HEK293 (cell line): ENCODE data around the gene TTC39A.

Experiments used
- CTCF ChIA-PET: fragments of 350-600 bp; formaldehyde crosslinking; extraction: SDS; loops from one replicate; lab custom pipeline; 2021; ENCODE audit warnings: antibody characterized with exemption; lab: Yijun Ruan, JAX
- POLR2A ChIA-PET: fragments of 300-600 bp; formaldehyde crosslinking; extraction: SDS; loops from one replicate; lab custom pipeline; 2020; ENCODE audit warnings: antibody characterized with exemption, inconsistent platforms; lab: Yijun Ruan, JAX
- H3K27ac ChIP-seq: fragments of 200-500 bp; sonication (Bioruptor generic); 2 replicates; pipeline ENCODE4 v1.5.1; 2014; ENCODE audit warnings: low read depth, low read length, control low read depth, inconsistent platforms; ENCODE audit errors: extremely low read depth
- H3K36me3 ChIP-seq, 2 experiments: fragments of 200-500 bp in 1 of 2; sonication (Bioruptor generic) in 1 of 2; 1 replicate in 1 of 2; 2 replicates in 1 of 2; pipeline ENCODE4 v1.5.1; 2014 to 2017; ENCODE audit warnings: inconsistent platforms in 2 of 2, low read length in 2 of 2; ENCODE audit not compliant: control insufficient read depth in 2 of 2, insufficient read depth in 1 of 2
- H3K4me1 ChIP-seq: fragments of 200-500 bp; sonication (Bioruptor generic); 2 replicates; pipeline ENCODE4 v1.5.1; 2014; ENCODE audit warnings: mild to moderate bottlenecking, low read length, inconsistent platforms; ENCODE audit not compliant: control insufficient read depth, insufficient read depth
- H3K4me3 ChIP-seq: 2 replicates; pipeline ENCODE4 v1.5.1; 2011; ENCODE audit warnings: low read depth, mild to moderate bottlenecking, control low read depth, low read length, moderate library complexity
- H3K9me3 ChIP-seq: fragments of 200-500 bp; sonication (Bioruptor generic); 2 replicates; pipeline ENCODE4 v1.5.1; 2014; ENCODE audit warnings: low read depth, low read length, inconsistent platforms; ENCODE audit not compliant: control insufficient read depth, insufficient read depth
- BCL6B ChIP-seq: fragments of 450-650 bp; formaldehyde crosslinking; IDR thresholded peaks from 2 replicates; pipeline ENCODE4 v1.5.1; 2017; ENCODE audit warnings: missing biosample characterization, missing genetic modification characterization
- HOXD13 ChIP-seq: sonication (generic); formaldehyde crosslinking; IDR thresholded peaks from 2 replicates; pipeline ENCODE4 v1.8.0; 2022; ENCODE audit warnings: missing genetic modification reagents, borderline replicate concordance
- PRDM4 ChIP-seq: fragments of 450-650 bp; formaldehyde crosslinking; IDR thresholded peaks from 2 replicates; pipeline ENCODE4 v1.5.1; 2017; ENCODE audit warnings: missing biosample characterization, missing genetic modification characterization
- SETDB1 ChIP-seq: IDR thresholded peaks from one replicate; pipeline ENCODE4 v1.6.1; 2017; ENCODE audit warnings: mild to moderate bottlenecking, low read length, moderate library complexity, mixed read lengths; ENCODE audit not compliant: insufficient read length
- TRIM28 ChIP-seq: IDR thresholded peaks from 2 replicates; pipeline ENCODE4 v1.6.1; 2011; ENCODE audit warnings: low read length, control low read depth, borderline replicate concordance
- TSHZ1 ChIP-seq: fragments of 450-650 bp; formaldehyde crosslinking; IDR thresholded peaks from 2 replicates; pipeline ENCODE4 v1.5.1; 2016; ENCODE audit warnings: missing biosample characterization, missing genetic modification characterization, borderline replicate concordance
- ZBTB20 ChIP-seq: fragments of 450-650 bp; formaldehyde crosslinking; IDR thresholded peaks from 2 replicates; pipeline ENCODE4 v1.5.1; 2016; ENCODE audit warnings: missing biosample characterization, missing genetic modification characterization
- ZBTB26 ChIP-seq: fragments of 450-650 bp; formaldehyde crosslinking; optimal IDR thresholded peaks from 2 replicates; pipeline ENCODE3; 2016; ENCODE audit warnings: missing biosample characterization, mild to moderate bottlenecking, missing genetic modification characterization
- ZEB2 ChIP-seq: fragments of 450-650 bp; formaldehyde crosslinking; IDR thresholded peaks from 2 replicates; pipeline ENCODE4 v1.5.1; 2016; ENCODE audit warnings: missing biosample characterization, missing genetic modification characterization
- ZIC2 ChIP-seq: fragments of 450-650 bp; formaldehyde crosslinking; IDR thresholded peaks from 2 replicates; pipeline ENCODE4 v1.5.1; 2016; ENCODE audit warnings: missing biosample characterization, missing genetic modification characterization
- ZNF16 ChIP-seq: fragments of 450-650 bp; formaldehyde crosslinking; IDR thresholded peaks from 2 replicates; pipeline ENCODE4 v1.5.1; 2016; ENCODE audit warnings: low read depth, missing biosample characterization, missing genetic modification characterization
- ZNF18 ChIP-seq: fragments of 450-650 bp; formaldehyde crosslinking; IDR thresholded peaks from 2 replicates; pipeline ENCODE4 v1.5.1; 2016; ENCODE audit warnings: missing biosample characterization, missing genetic modification characterization
- ZNF335 ChIP-seq: fragments of 450-650 bp; formaldehyde crosslinking; conservative IDR thresholded peaks from 2 replicates; pipeline ENCODE4 v1.5.1; 2016; ENCODE audit warnings: missing biosample characterization, missing genetic modification characterization
- ZNF398 ChIP-seq: fragments of 450-650 bp; formaldehyde crosslinking; IDR thresholded peaks from 2 replicates; pipeline ENCODE4 v1.5.1; 2017; ENCODE audit warnings: missing biosample characterization, missing genetic modification characterization
- ZNF513 ChIP-seq: fragments of 450-650 bp; IDR thresholded peaks from 2 replicates; pipeline ENCODE4 v1.5.1; 2018; ENCODE audit warnings: missing biosample characterization, missing genetic modification characterization
- ZNF544 ChIP-seq: fragments of 450-650 bp; formaldehyde crosslinking; IDR thresholded peaks from 2 replicates; pipeline ENCODE4 v1.5.0; 2017; ENCODE audit warnings: missing biosample characterization, missing genetic modification characterization
- ZNF548 ChIP-seq: fragments of 450-650 bp; formaldehyde crosslinking; IDR thresholded peaks from 2 replicates; pipeline ENCODE4 v1.5.1; 2016; ENCODE audit warnings: missing biosample characterization, missing genetic modification characterization
- ZNF560 ChIP-seq: fragments of 450-650 bp; formaldehyde crosslinking; IDR thresholded peaks from 2 replicates; pipeline ENCODE4 v1.5.1; 2017; ENCODE audit warnings: missing biosample characterization, missing genetic modification characterization, borderline replicate concordance
- ZNF621 ChIP-seq: fragments of 450-650 bp; formaldehyde crosslinking; IDR thresholded peaks from 2 replicates; pipeline ENCODE4 v1.5.1; 2017; ENCODE audit warnings: missing biosample characterization, missing genetic modification characterization
- ZNF707 ChIP-seq: fragments of 450-650 bp; formaldehyde crosslinking; IDR thresholded peaks from 2 replicates; pipeline ENCODE4 v1.5.1; 2016; ENCODE audit warnings: missing biosample characterization, missing genetic modification characterization
- ZXDB ChIP-seq: fragments of 450-650 bp; formaldehyde crosslinking; IDR thresholded peaks from 2 replicates; pipeline ENCODE4 v1.5.1; 2016; ENCODE audit warnings: missing biosample characterization, missing genetic modification characterization

The TTC39A gene

GRCh38 chr1:51284487-51284954 lies 45.8 kb downstream of the TTC39A start (continued):
- peak; percentile 23; the same call in 1 of the 2 replicates for TF ChIP-seq ZBTB20
- no peak for TF ChIP-seq ZNF544 (tag by site-specific recombination)
- TF ChIP-seq ZNF398 = peak; percentile 51; the same call in 1 of the 2 replicates

- ChIA-PET POLR2A (interaction anchor here (1.0 kb wide), 2 partner anchors 13 to 307 kb away, joined by 3 to 4 read pairs; no protein-coding TSS in a partner anchor), CTCF (no interaction called here)
- Histone ChIP-seq H3K9me3 (no peaks in the 10 kb centered on the region), H3K36me3 (peaks cover 0 to 26% of the 10 kb centered on the region in 2 experiments; a peak in 2 of 3 replicates), H3K4me3 (no peak overlapping the region), H3K4me1 (peaks cover 11% of the 10 kb centered on the region), H3K27ac (no peak overlapping the region)
- TF ChIP-seq ZNF621 (tag by site-specific recombination) (no peak), TRIM28 (no peak), ZNF548 (no peak), TSHZ1 (tag by site-specific recombination) (no peak), HOXD13 (CRISPR knock-in tag) (no peak), BCL6B (no peak), ZNF335 (no peak), ZNF18 (no peak), ZIC2 (tag by site-specific recombination) (no peak), ZBTB26 (tag by site-specific recombination) (no peak), SETDB1 (no peak), ZNF560 (no peak), ZEB2 (tag by site-specific recombination) (no peak), PRDM4 (tag by site-specific recombination) (no peak), ZNF513 (no peak), ZNF707 (no peak), ZNF16 (tag by site-specific recombination) (no peak), ZXDB (tag by site-specific recombination) (no peak)
These were observed 46.4 kb downstream of the TTC39A start for GRCh38 chr1:51283979-51284378.
